Osteoblast (primary cell): ENCODE measurements around the gene GNB3. TPM values are rescaled to one million over a fixed set of nuclear protein-coding genes. Genes with fewer than 3 reads are reported as not detected.
A peak's percentile ranks its signal among the peaks of the same experiment; 100 is the strongest.

Experiments
- DNase-seq: peaks from one replicate; pipeline ENCODE4 v3.0.0; 2011; ENCODE audit warnings: low spot score, mixed read lengths; ENCODE audit not compliant: insufficient read length; ENCODE audit errors: missing footprints
- H2AFZ ChIP-seq: 2 replicates; pipeline ENCODE4 v1.6.0; 2011; ENCODE audit warnings: mild to moderate bottlenecking, low read length
- H3K27ac ChIP-seq: 2 replicates; pipeline ENCODE4 v1.5.1; 2011; ENCODE audit warnings: mild to moderate bottlenecking, low read depth, low read length, moderate library complexity
- H3K27me3 ChIP-seq: 2 replicates; pipeline ENCODE4 v1.6.0; 2012; ENCODE audit warnings: mild to moderate bottlenecking, control low read depth, inconsistent platforms, low read length, moderate library complexity; ENCODE audit not compliant: insufficient read depth
- H3K36me3 ChIP-seq: 2 replicates; pipeline ENCODE4 v1.5.1; 2011; ENCODE audit warnings: mild to moderate bottlenecking, low read length, control low read depth, moderate library complexity; ENCODE audit not compliant: insufficient read depth
- H3K4me1 ChIP-seq: 2 replicates; pipeline ENCODE4 v1.5.1; 2011; ENCODE audit warnings: mild to moderate bottlenecking, low read length, control low read depth, moderate library complexity; ENCODE audit not compliant: insufficient read depth
- H3K4me2 ChIP-seq: 2 replicates; pipeline ENCODE4 v1.6.0; 2011; ENCODE audit warnings: mild to moderate bottlenecking, low read length; ENCODE audit not compliant: insufficient read depth
- H3K4me3 ChIP-seq: fragments of 200-600 bp; sonication (generic); 3 replicates; pipeline ENCODE4 v1.5.1; 2012; ENCODE audit warnings: mild to moderate bottlenecking, low read length, inconsistent platforms; ENCODE audit not compliant: insufficient read depth
- H3K79me2 ChIP-seq: 2 replicates; pipeline ENCODE4 v1.6.0; 2012; ENCODE audit warnings: mild to moderate bottlenecking, low read length, control low read depth, inconsistent platforms; ENCODE audit not compliant: insufficient read depth
- H3K9me3 ChIP-seq: 2 replicates; pipeline ENCODE4 v1.5.1; 2011; ENCODE audit warnings: low read depth, low read length, control low read depth
- H4K20me1 ChIP-seq: 2 replicates; pipeline ENCODE4 v1.6.0; 2012; ENCODE audit warnings: mild to moderate bottlenecking, low read length, control low read depth; ENCODE audit not compliant: insufficient read depth
- total RNA-seq: library from RNA; depleted of rRNA; stranded (reverse); fragments of >200 nt; gene quantifications from 2 replicates; pipeline ENCODE4 v1.2.3, GENCODE V29; 2012
- TF ChIP-seq, protein P1 (sequence below): IDR thresholded peaks from 2 replicates; pipeline ENCODE4 v1.5.1; 2011; ENCODE audit warnings: mild to moderate bottlenecking, low read depth, low read length, moderate library complexity; ENCODE audit errors: extremely low read depth

The GNB3 gene
- total RNA-seq, 1 donor, result 1.4 TPM

DNA sequence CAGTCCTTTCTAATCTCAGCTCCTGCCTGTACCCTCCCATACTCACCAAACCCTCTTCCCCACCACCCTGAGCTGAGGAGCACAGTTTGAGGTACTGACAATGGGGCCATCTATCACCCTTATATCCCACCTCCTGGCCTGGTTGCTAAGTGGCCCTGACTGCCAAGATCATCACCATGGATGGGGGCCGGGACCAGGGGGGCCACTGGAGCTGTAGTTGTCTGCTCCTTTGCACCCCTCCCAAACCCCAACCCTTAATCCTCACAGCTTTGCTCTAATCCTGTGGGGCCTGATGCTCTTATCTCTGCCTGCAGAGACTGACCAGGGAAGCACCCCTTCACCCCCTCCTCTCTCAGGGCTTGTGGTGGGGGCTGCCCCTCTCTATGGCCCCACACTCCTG, 395 bp upstream of the GNB3 start:
- Histone ChIP-seq H2AFZ (no peak overlapping the region), H3K79me2 (no peaks in the 10 kb centered on the region), H3K36me3 (peaks cover 72% of the 10 kb centered on the region), H3K27me3 (no peaks in the 10 kb centered on the region), H3K4me2 (no peak overlapping the region), H3K4me1 (no peaks in the 10 kb centered on the region), H3K9me3 (no peaks in the 10 kb centered on the region), H3K27ac (no peak overlapping the region), H4K20me1 (peaks cover 8% of the 10 kb centered on the region), H3K4me3 (no peak overlapping the region)
- no peak for DNase-seq
- TF ChIP-seq, protein P1, sequence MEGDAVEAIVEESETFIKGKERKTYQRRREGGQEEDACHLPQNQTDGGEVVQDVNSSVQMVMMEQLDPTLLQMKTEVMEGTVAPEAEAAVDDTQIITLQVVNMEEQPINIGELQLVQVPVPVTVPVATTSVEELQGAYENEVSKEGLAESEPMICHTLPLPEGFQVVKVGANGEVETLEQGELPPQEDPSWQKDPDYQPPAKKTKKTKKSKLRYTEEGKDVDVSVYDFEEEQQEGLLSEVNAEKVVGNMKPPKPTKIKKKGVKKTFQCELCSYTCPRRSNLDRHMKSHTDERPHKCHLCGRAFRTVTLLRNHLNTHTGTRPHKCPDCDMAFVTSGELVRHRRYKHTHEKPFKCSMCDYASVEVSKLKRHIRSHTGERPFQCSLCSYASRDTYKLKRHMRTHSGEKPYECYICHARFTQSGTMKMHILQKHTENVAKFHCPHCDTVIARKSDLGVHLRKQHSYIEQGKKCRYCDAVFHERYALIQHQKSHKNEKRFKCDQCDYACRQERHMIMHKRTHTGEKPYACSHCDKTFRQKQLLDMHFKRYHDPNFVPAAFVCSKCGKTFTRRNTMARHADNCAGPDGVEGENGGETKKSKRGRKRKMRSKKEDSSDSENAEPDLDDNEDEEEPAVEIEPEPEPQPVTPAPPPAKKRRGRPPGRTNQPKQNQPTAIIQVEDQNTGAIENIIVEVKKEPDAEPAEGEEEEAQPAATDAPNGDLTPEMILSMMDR, result no peak

DNA sequence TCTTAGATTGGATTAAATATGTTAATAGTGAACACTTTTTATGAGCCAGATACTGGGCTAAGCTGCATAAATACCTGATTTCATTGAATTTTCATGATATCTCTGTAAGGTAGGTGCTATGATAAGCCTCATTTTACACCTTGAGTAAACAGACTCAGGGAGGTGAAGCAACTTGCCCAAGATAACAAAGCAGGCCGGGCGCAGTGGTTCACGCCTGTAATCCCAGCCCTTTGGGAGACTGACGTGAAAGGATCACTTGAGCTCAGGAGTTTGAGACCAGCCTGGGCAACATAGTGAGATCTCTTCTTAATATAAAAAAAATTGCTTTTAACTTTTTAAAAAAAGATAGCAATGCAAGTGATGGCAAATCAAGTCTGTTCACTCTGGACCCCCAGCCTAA, 1.4 kb downstream of the GNB3 start:
- DNase-seq, result peak; percentile 56
- H3K27me3 ChIP-seq, result no peaks in the 10 kb centered on the region
- no peaks in the 10 kb centered on the region for H3K4me1 ChIP-seq
- peaks cover 8% of the 10 kb centered on the region for H4K20me1 ChIP-seq
- no peak overlapping the region for H2AFZ ChIP-seq
- TF ChIP-seq, protein P1, result no peak
- peaks cover 5% of the 10 kb centered on the region for H3K79me2 ChIP-seq
- no peak overlapping the region for H3K4me2 ChIP-seq
- no peak overlapping the region for H3K27ac ChIP-seq
- H3K9me3 ChIP-seq, result no peaks in the 10 kb centered on the region
- peaks cover 72% of the 10 kb centered on the region for H3K36me3 ChIP-seq
- H3K4me3 ChIP-seq, result no peak overlapping the region

DNA sequence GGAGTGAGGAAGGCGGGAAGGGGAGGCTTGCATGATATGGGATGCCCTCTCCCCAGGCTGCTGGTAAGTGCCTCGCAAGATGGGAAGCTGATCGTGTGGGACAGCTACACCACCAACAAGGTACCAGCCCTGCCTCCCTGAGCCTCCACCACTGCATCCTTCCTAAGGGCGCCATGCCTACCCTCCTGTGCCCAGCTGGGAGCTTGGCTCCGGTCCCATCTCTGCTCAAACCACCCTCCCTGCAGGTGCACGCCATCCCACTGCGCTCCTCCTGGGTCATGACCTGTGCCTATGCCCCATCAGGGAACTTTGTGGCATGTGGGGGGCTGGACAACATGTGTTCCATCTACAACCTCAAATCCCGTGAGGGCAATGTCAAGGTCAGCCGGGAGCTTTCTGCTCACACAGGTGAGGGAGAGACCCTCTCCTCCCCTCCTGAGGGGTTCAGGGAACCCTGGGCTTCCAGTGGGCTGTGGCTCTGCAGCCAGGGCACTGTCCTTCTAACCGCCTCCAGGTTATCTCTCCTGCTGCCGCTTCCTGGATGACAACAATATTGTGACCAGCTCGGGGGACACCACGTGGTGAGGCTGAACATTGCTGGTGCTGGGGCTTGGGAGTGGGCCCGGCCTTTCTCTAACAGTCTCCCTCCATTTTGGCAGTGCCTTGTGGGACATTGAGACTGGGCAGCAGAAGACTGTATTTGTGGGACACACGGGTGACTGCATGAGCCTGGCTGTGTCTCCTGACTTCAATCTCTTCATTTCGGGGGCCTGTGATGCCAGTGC, 2.6 kb downstream of the GNB3 start:
- peaks cover 71% of the 10 kb centered on the region for H3K36me3 ChIP-seq
- TF ChIP-seq, protein P1, result no peak

DNA sequence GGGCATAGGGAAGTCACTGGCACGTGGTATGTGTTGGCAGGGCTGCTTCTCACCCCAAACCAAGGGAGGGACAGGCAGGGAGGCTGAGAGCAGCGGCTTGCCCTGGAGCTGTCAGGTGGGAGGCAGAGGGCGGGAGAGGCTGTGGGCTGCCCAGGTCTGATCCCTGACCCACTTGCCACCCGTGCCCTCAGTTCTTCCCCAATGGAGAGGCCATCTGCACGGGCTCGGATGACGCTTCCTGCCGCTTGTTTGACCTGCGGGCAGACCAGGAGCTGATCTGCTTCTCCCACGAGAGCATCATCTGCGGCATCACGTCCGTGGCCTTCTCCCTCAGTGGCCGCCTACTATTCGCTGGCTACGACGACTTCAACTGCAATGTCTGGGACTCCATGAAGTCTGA, 4.7 kb downstream of the GNB3 start:
- H4K20me1 ChIP-seq, result no peaks in the 10 kb centered on the region
- H3K4me1 ChIP-seq, result peaks cover 4% of the 10 kb centered on the region
- H3K4me3 ChIP-seq, result no peak overlapping the region
- no peaks in the 10 kb centered on the region for H3K27me3 ChIP-seq
- TF ChIP-seq, protein P1, result no peak
- no peak overlapping the region for H3K4me2 ChIP-seq
- no peaks in the 10 kb centered on the region for H3K9me3 ChIP-seq
- peak; percentile 53 for DNase-seq
- peaks cover 80% of the 10 kb centered on the region for H3K36me3 ChIP-seq
- no peak overlapping the region for H3K27ac ChIP-seq
- H2AFZ ChIP-seq, result no peak overlapping the region
- peaks cover 32% of the 10 kb centered on the region for H3K79me2 ChIP-seq

More for the DNA sequence above, 2.6 kb downstream of the GNB3 start:
- Histone ChIP-seq H2AFZ (no peak overlapping the region), H3K27me3 (no peaks in the 10 kb centered on the region), H3K79me2 (peaks cover 13% of the 10 kb centered on the region), H3K27ac (no peak overlapping the region), H4K20me1 (peaks cover 2% of the 10 kb centered on the region), H3K9me3 (no peaks in the 10 kb centered on the region), H3K4me2 (no peak overlapping the region), H3K4me1 (no peaks in the 10 kb centered on the region), H3K4me3 (no peak overlapping the region)
- DNase-seq, result peak; percentile 66
